Measurements from ENCODE around the gene RPS16.

The RPS16 gene

DNA sequence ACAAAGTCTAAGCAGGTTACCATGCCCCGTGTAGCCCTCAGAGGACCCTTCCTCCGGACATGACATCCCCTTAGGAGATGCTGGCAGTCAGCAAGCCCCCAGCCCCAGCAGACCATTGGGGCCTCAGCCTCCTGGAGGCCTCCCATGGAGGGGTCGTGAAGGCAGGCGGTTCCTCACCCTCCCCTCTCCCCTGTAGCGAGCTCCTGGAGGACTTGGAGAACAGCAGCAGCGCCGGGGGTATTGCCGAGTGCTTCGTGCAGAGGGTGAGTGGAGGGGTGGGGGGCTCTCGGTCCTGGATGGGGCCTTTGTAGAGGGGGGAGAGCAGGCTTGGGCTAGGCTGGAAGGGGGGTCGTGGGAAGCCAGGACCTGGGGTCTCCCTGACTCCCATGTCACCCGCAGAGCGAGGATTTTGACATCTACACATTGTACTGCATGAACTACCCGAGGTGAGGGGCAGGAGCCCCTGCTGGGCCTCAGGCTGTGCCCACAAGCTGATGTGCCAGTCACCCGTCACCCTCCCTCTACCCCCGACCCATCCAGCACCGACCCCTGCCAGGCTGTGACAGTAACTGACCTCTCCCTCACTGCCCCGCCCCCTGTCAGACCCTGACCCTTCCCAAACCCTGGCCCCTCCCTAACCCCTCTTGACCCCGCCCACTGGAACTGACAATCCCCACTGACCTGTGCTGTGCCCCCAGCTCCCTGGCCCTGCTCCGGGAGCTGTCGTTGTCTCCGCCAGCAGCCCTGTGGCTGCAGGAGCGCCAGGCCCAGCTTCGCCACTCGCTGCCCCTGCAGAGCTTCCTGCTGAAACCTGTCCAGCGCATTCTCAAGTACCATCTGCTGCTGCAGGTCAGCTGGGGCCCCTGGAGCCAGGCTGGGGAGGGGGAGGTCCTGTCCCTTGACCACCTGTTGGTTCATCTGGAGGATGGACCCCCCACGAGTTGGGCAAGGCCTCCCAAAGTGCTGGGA lies 19.3 kb downstream of the RPS16 start:
- TF ChIP-seq, protein P1, sequence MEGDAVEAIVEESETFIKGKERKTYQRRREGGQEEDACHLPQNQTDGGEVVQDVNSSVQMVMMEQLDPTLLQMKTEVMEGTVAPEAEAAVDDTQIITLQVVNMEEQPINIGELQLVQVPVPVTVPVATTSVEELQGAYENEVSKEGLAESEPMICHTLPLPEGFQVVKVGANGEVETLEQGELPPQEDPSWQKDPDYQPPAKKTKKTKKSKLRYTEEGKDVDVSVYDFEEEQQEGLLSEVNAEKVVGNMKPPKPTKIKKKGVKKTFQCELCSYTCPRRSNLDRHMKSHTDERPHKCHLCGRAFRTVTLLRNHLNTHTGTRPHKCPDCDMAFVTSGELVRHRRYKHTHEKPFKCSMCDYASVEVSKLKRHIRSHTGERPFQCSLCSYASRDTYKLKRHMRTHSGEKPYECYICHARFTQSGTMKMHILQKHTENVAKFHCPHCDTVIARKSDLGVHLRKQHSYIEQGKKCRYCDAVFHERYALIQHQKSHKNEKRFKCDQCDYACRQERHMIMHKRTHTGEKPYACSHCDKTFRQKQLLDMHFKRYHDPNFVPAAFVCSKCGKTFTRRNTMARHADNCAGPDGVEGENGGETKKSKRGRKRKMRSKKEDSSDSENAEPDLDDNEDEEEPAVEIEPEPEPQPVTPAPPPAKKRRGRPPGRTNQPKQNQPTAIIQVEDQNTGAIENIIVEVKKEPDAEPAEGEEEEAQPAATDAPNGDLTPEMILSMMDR (conservative IDR thresholded peaks at IDR 0.05): no peak
- H3K27ac ChIP-seq: no peak overlapping the region

DNA sequence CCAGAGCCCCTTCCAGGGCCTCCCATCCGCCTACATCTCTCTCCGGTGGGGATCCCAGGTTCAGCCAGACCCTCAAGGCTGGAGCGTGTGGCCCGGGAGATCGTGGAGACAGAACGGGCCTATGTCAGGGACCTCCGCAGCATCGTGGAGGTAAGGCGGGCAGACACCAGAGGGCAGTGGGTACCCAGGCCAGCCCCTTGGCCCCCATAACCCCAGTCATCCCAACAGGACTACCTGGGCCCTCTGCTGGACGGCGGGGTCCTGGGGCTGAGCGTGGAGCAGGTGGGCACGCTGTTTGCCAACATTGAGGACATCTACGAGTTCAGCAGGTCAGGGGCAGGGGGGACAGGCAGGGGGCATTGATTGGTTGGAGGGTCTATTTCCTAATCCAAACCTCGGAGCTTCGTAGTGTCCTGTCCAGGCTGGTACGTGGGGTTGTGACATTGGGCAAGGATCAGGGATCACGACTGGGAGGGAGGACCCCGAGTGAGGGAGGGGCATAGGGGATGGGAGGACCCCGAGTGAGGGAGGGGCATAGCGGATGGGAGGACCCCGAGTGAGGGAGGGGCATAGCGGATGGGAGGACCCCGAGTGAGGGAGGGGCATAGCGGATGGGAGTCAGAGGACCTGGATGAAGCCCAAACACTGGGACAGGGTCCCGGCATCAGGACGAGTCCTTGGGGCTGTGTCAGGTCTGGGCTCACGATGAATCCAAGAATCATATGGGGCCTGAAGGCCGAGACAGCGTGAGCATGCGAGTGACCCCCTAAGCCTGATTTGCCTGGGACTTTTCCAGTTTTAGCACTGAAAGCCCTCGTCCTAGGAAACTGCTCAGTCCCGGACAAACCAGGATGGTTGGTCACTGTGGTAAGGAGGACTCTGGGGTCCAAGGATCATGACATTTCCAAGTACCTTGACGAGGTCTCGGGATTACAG lies 20.4 kb downstream of the RPS16 start:
- TF ChIP-seq, protein P1 (conservative IDR thresholded peaks at IDR 0.05): no peak
- H3K27ac ChIP-seq: no peak overlapping the region

DNA sequence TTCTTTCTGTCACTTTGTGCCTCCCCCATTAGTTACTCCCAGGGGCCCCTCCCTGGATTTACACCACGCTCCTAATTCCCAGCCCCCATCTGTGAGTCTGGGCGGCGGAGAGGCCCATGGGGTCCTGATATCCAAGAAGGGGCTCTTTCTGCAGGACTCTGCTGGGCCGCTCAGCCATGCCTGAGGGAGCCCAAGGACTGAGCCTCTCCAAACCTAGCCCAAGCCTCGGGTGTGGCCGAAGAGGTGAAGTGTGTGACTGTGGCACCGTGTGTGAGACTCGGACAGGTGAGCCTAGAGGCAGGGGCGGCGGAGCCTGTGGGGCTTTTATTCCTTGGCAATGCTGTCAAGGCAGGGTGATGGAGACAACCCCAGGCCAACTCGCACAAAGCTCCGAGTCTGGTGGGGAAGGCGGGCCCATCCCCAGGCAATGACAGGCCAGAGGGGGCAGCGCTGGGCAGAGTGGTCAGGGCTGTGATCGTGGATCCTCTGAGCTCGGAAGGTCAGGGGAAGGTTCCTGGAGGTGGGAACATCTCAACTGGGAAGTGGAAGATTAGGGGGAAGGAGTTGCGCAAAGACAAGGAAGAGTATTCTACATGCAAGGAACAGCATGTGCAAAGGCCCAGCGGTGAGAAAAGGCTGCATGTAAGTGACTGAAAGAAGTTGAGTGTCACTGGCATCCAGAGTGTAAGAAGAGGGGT lies 21.7 kb downstream of the RPS16 start:
- peak overlapping the region; percentile 96; the same call in 1 of the 2 replicates for H3K27ac ChIP-seq
- TF ChIP-seq, protein P1 (conservative IDR thresholded peaks at IDR 0.05): peak; percentile 38

DNA sequence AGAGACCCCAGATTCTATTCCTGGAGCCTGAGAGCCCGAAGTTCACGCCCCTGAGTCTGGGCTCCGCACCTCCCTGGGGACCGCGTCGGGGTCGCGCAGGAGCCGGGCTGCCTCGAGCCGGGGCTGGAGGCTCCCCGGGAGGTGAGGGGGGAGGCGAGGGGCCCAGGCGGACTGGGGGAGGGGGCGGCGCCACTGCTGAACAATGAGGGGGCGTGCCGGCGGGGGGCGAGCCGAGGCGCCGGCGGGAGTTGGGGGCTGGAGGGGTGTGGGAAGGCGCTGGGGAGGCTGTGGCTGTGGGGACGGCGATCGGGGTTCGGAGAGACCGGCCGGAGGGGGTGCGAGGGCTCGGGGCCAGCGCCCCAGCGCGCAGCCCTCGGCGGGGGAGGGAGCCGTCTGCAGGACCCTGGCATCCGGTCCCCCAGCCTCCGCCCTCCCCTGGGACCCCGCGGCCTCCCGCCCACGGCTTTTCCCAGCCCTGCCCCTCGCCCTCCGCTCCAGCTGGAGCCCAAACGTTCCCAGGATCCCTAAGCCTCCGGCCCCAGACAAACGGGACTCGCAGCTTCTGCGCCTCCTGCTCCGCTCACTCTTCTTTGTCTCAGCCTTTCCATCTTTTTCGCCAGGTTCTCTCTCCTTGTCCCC lies 22.4 kb downstream of the RPS16 start:
- TF ChIP-seq, protein P1 (conservative IDR thresholded peaks at IDR 0.05): no peak
- peak overlapping the region; percentile 96; the same call in 1 of the 2 replicates for H3K27ac ChIP-seq

DNA sequence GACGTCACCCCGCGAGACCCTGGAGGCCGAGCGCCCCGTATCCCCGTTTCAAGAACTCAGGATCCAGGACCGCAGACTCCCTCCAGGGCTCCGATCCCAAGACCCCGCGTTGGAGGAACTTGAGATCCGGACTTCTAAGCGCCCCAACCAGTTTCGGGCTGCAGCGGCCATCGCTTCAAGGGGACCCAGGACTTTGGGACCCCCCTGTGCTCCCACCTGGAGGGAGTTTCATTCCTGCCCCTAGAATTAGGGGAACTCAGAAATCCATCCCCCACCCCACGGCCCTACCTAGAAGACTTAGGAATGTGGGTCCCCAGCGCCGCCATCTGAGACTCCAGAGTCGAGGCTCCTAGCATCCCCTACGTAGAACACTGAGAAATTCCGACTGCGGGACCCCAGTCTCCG lies 22.9 kb downstream of the RPS16 start:
- peak overlapping the region; percentile 96 for H3K27ac ChIP-seq

DNA sequence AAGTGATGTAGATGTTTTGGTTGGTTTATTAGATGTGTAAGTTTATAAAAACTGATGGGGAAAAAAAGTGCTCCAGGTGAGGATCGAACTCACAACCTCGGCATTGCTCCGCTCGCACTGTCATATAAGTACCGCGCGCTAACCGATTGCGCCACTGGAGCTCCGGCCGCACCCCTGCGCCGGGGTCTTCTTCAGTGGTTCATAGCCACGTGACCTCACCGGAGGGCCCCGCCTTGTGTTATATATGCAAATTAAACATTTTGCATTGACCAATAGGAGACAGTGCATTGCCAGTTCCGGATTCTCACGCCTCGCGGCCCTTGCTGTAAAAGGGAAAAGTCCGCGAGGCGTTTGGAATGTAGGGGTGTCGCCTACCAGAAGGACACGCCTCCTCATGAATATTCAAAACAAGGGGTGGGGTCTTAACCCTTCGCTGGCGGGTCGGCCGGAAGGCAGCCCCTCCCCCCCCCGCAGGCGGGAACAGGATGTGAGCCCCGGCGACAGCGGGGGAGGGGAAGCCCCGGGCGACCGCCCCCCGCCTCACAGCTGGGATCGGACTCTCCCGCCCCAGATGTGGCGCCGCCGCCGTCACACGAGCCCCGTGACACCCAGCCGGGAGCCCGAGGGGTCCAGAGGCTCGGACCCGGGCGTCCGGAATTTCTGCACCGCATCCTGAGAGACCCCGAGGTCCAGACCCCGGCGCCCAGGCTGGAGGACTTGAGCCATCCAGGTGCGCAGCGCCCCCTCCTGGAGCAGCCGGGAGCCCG lies 23.5 kb downstream of the RPS16 start, which contains the start of gene PLEKHG2:
Gene PLEKHG2, plus strand, starts transcription at position 570 of the 767 bp plus-strand sequence. CDS start 1,418 bp downstream, outside the sequence.
- H3K27ac ChIP-seq: peak within 1 kb of the TSS; percentile 96
- TF ChIP-seq, protein P1 (conservative IDR thresholded peaks at IDR 0.05): no peak; the same call in 1 of the 2 replicates

More for the DNA sequence above, 22.9 kb downstream of the RPS16 start:
- TF ChIP-seq, protein P1 (conservative IDR thresholded peaks at IDR 0.05): peak; percentile 83

Data from VCaP (cell line).